ENCODE results near the gene GBP4. TPM values are rescaled to one million over a fixed set of nuclear protein-coding genes. Genes with fewer than 3 reads are reported as not detected.
A peak's percentile ranks its signal among the peaks of the same experiment; 100 is the strongest.

Gene GBP4
- total RNA-seq, 1 donor from 2014 or later = 36.8 TPM

- Mint-ChIP-seq H3K36me3 (ENCODE audit: low read depth) (peaks cover 50% of the 10 kb centered on the region), H3K4me3 (peak overlapping the region; percentile 65), H3K9me3 (no peaks in the 10 kb centered on the region), H3K27me3 (ENCODE audit: insufficient read depth) (no peaks in the 10 kb centered on the region), H3K4me1 (ENCODE audit: low read depth) (peaks cover 75% of the 10 kb centered on the region), H3K27ac (no peak overlapping the region)
- DNase-seq (ENCODE audit: low spot score) = no peak
- intact Hi-C loops (cut with micrococcal nuclease) = loop anchor here (5.0 kb wide), 1 partner anchor 153 kb away; no protein-coding TSS in a partner anchor
Measured at GRCh38 chr1:89195476-89195875, 3.3 kb downstream of the GBP4 start.

- intact Hi-C loops (cut with micrococcal nuclease) = no loop called here
- Mint-ChIP-seq H3K27ac (no peak overlapping the region), H3K9me3 (no peaks in the 10 kb centered on the region), H3K4me1 (ENCODE audit: low read depth) (peaks cover 41% of the 10 kb centered on the region), H3K4me3 (no peak overlapping the region), H3K36me3 (ENCODE audit: low read depth) (peaks cover 78% of the 10 kb centered on the region), H3K27me3 (ENCODE audit: insufficient read depth) (no peaks in the 10 kb centered on the region)
- no peak for DNase-seq (ENCODE audit: low spot score)
Measured at GRCh38 chr1:89191314-89191713, 7.4 kb downstream of the GBP4 start.

- no peak for DNase-seq (ENCODE audit: low spot score)
- Mint-ChIP-seq H3K36me3 (ENCODE audit: low read depth) (peaks cover 78% of the 10 kb centered on the region), H3K27me3 (ENCODE audit: insufficient read depth) (no peaks in the 10 kb centered on the region), H3K4me3 (no peak overlapping the region), H3K9me3 (no peaks in the 10 kb centered on the region), H3K27ac (no peak overlapping the region), H3K4me1 (ENCODE audit: low read depth) (peaks cover 28% of the 10 kb centered on the region)
- intact Hi-C loops (cut with micrococcal nuclease) = no loop called here
Measured at GRCh38 chr1:89190017-89190416, 8.7 kb downstream of the GBP4 start.

- Mint-ChIP-seq H3K27me3 (ENCODE audit: insufficient read depth) (no peaks in the 10 kb centered on the region), H3K9me3 (peaks cover 8% of the 10 kb centered on the region), H3K4me3 (no peak overlapping the region), H3K4me1 (ENCODE audit: low read depth) (peaks cover 6% of the 10 kb centered on the region), H3K27ac (no peak overlapping the region), H3K36me3 (ENCODE audit: low read depth) (peaks cover 28% of the 10 kb centered on the region)
- intact Hi-C loops (cut with micrococcal nuclease) = no loop called here
- no peak for DNase-seq (ENCODE audit: low spot score)
Measured at GRCh38 chr1:89179343-89179742, 19.4 kb downstream of the GBP4 start.

- DNase-seq (ENCODE audit: low spot score) = no peak
- Mint-ChIP-seq H3K9me3 (peaks cover 4% of the 10 kb centered on the region), H3K36me3 (ENCODE audit: low read depth) (peaks cover 8% of the 10 kb centered on the region), H3K4me3 (no peak overlapping the region), H3K27me3 (ENCODE audit: insufficient read depth) (no peaks in the 10 kb centered on the region), H3K27ac (no peak overlapping the region), H3K4me1 (ENCODE audit: low read depth) (peaks cover 11% of the 10 kb centered on the region)
- intact Hi-C loops (cut with micrococcal nuclease) = no loop called here
Measured at GRCh38 chr1:89176971-89177370, 21.8 kb downstream of the GBP4 start.

DNA sequence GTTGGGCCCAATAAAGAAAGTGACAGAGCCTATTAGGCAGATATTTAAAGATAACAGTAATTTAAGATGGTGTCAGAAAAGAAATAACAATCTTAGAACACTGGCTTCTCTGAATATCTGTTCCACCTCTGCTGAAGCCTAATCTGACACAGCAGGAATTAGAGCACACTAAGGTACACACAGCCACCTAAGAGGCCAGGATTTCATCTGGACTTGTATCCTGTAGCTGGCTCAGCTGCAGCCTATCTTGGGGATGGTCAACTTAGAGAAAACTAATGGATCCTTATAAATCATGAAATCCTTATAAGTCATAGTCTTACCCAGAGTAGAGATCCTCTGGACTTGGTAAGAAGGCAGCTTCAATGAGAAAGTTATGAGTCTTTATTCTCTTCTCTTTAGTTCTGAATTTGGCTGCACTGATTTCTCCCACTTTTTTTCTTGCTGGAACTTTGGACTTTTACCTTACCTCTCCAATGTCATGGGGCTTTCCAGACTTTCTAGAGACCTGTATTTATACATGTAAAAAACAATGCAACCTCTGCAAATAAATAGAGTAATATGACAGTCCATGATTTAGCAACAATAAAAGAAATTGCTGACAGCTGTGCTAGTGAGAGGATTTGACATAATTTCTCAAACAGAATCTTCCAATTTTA is 23.0 kb downstream of the GBP4 start, which contains the start of gene GBP7:
GBP7 (minus strand) TSS at position 403 of the 656 bp plus-strand sequence. CDS start 4,068 bp downstream, outside the sequence.
- Mint-ChIP-seq H3K36me3 (ENCODE audit: low read depth) (peaks cover 3% of the 10 kb centered on the region), H3K9me3 (peaks cover 7% of the 10 kb centered on the region), H3K27ac (no peak within 1 kb of the TSS), H3K27me3 (ENCODE audit: insufficient read depth) (no peaks in the 10 kb centered on the region), H3K4me3 (no peak within 1 kb of the TSS), H3K4me1 (ENCODE audit: low read depth) (peaks cover 17% of the 10 kb centered on the region)
- DNase-seq (ENCODE audit: low spot score) = no peak
- intact Hi-C loops (cut with micrococcal nuclease) = no loop called here

GRCh38 chr1:89174491-89174890 is 24.3 kb downstream of the GBP4 start:
- no peaks in the 10 kb centered on the region for H3K27me3 Mint-ChIP-seq (ENCODE audit: insufficient read depth)
- no peak overlapping the region for H3K27ac Mint-ChIP-seq
- H3K9me3 Mint-ChIP-seq = peaks cover 11% of the 10 kb centered on the region
- H3K36me3 Mint-ChIP-seq (ENCODE audit: low read depth) = peaks cover 3% of the 10 kb centered on the region
- intact Hi-C loops (cut with micrococcal nuclease) = no loop called here
- no peak overlapping the region for H3K4me3 Mint-ChIP-seq
- H3K4me1 Mint-ChIP-seq (ENCODE audit: low read depth) = peaks cover 22% of the 10 kb centered on the region
- DNase-seq (ENCODE audit: low spot score) = no peak

DNA sequence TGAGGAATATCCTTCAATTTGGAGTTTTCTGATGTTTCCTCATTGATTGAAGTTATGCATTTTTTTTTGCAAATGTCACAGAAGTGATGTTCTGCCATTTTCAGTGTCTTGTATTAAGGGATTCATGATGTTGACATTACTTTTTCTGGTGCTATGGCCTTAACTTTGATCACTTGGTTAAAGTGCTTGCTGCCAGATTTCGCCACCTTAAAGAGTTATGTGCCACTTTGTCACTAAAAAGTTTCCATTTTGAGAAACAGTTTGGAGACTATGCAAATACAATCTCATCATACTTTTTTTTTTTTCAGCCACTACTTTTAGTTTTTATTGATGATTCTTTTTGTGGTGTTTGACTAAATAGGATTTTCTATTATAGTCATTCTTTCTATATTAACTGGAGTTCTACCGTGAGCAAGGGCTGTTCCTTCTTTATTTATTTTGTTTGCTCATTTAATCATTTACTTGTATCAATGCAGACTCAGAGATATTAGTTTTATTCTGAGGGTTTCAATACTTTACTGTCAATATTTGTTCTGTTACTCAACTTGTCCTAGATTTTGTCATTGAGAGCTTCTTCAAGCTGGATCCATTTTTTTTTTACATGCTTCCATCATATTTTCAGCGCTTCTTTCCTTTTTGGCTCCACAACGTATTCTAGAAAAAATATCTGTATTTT is 26.1 kb downstream of the GBP4 start:
- H3K27me3 Mint-ChIP-seq (ENCODE audit: insufficient read depth) = no peaks in the 10 kb centered on the region
- no peak for DNase-seq (ENCODE audit: low spot score)
- H3K36me3 Mint-ChIP-seq (ENCODE audit: low read depth) = peaks cover 3% of the 10 kb centered on the region
- peaks cover 11% of the 10 kb centered on the region for H3K9me3 Mint-ChIP-seq
- peaks cover 22% of the 10 kb centered on the region for H3K4me1 Mint-ChIP-seq (ENCODE audit: low read depth)
- H3K4me3 Mint-ChIP-seq = no peak overlapping the region
- intact Hi-C loops (cut with micrococcal nuclease) = no loop called here
- no peak overlapping the region for H3K27ac Mint-ChIP-seq

DNA sequence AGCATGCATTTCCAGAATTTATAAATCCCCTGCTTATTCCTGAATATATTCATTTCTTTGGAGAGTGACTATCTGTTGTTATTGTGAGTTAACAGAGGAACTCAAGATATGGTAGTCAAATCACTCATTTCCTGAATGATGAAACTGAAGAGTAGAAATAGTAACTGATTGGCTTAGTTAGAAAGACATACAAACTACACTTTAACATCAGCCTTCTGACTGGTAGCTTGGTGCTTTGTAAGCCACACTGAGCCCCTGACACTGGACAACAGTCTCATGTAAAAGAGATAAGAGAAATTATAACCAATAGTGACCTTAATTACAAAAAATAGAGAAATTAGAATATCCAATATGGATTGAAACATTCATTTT is 27.7 kb downstream of the GBP4 start:
- Mint-ChIP-seq H3K9me3 (peaks cover 11% of the 10 kb centered on the region), H3K27me3 (ENCODE audit: insufficient read depth) (no peaks in the 10 kb centered on the region), H3K27ac (no peak overlapping the region), H3K36me3 (ENCODE audit: low read depth) (peaks cover 3% of the 10 kb centered on the region), H3K4me1 (ENCODE audit: low read depth) (peaks cover 16% of the 10 kb centered on the region), H3K4me3 (no peak overlapping the region)
- DNase-seq (ENCODE audit: low spot score) = no peak
- intact Hi-C loops (cut with micrococcal nuclease) = no loop called here

- no peak overlapping the region for H3K27ac Mint-ChIP-seq
- no peak for DNase-seq (ENCODE audit: low spot score)
- H3K27me3 Mint-ChIP-seq (ENCODE audit: insufficient read depth) = no peaks in the 10 kb centered on the region
- no peak overlapping the region for H3K4me3 Mint-ChIP-seq
- H3K36me3 Mint-ChIP-seq (ENCODE audit: low read depth) = peaks cover 3% of the 10 kb centered on the region
- peaks cover 16% of the 10 kb centered on the region for H3K4me1 Mint-ChIP-seq (ENCODE audit: low read depth)
- intact Hi-C loops (cut with micrococcal nuclease) = no loop called here
- peaks cover 11% of the 10 kb centered on the region for H3K9me3 Mint-ChIP-seq
Measured at GRCh38 chr1:89170170-89171066, 28.3 kb downstream of the GBP4 start.

DNA sequence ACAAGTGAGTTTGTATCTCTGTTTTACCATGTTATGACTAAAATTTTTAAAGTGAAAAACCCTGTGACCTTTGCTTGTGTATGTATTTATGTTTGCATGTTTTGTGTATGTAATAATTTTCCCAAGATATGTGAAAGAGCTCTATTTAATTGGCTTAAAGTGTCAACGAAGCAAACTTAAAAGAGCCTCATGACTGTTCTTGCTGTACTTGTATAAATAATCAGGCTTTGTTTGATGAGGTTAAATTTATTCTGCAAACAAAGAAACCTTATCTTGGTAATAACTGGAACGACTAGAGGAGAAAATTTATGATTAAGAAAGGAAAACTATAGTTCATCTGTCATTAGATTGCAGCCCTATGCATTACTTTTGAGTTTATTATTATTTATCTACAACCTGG is 29.6 kb downstream of the GBP4 start:
- peaks cover 3% of the 10 kb centered on the region for H3K36me3 Mint-ChIP-seq (ENCODE audit: low read depth)
- no peaks in the 10 kb centered on the region for H3K27me3 Mint-ChIP-seq (ENCODE audit: insufficient read depth)
- intact Hi-C loops (cut with micrococcal nuclease) = no loop called here
- H3K4me1 Mint-ChIP-seq (ENCODE audit: low read depth) = peaks cover 16% of the 10 kb centered on the region
- H3K9me3 Mint-ChIP-seq = peaks cover 11% of the 10 kb centered on the region
- no peak for DNase-seq (ENCODE audit: low spot score)
- H3K27ac Mint-ChIP-seq = no peak overlapping the region
- H3K4me3 Mint-ChIP-seq = no peak overlapping the region

DNA sequence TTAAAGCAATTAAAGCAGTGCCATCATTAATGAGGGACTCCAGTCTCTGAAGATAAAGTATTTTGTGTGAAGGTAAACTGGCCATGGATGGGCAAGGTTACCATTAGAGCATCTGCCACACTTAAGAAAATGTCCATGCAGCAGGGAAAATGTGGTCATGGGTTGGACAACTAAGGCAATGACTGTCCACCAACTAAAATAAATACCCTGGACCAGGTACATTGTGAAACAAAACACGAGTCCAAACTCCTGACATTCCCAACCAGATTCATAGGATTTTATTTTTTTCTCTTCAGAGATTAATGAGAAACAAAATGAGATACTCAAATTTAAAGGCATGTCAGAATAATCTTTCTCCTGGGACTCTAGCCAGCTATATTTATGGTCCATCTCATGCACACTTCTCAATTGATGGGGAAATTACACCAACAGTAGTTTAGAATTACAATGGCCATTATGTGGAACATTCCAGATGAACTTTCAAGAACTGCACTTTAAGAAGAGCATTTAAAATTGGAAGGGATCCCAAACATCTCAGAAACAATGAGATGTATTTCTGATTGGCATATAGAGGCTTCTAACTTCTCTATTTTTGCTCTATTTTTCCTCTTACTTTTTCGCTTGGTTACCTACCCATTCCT is 31.0 kb downstream of the GBP4 start:
- H3K4me3 Mint-ChIP-seq = no peak overlapping the region
- peaks cover 3% of the 10 kb centered on the region for H3K36me3 Mint-ChIP-seq (ENCODE audit: low read depth)
- H3K27ac Mint-ChIP-seq = no peak overlapping the region
- intact Hi-C loops (cut with micrococcal nuclease) = no loop called here
- no peak for DNase-seq (ENCODE audit: low spot score)
- peaks cover 8% of the 10 kb centered on the region for H3K9me3 Mint-ChIP-seq
- peaks cover 2% of the 10 kb centered on the region for H3K27me3 Mint-ChIP-seq (ENCODE audit: insufficient read depth)
- H3K4me1 Mint-ChIP-seq (ENCODE audit: low read depth) = peaks cover 11% of the 10 kb centered on the region

All from activated T-helper 1 cell treated with anti-CD3 and anti-CD28 coated beads, Interleukin-12 subunit alpha, Interleukin-12 subunit beta, Interleukin-2, Interleukin-4 antibody, amounts not matched to agents 30 ng/mL and 10 ng/mL and 1 ng/mL, durations not matched to agents 14 hours and 24 hours and 36 hours (primary cell).